ENCODE measurements around the gene OR2J2.

DNA sequence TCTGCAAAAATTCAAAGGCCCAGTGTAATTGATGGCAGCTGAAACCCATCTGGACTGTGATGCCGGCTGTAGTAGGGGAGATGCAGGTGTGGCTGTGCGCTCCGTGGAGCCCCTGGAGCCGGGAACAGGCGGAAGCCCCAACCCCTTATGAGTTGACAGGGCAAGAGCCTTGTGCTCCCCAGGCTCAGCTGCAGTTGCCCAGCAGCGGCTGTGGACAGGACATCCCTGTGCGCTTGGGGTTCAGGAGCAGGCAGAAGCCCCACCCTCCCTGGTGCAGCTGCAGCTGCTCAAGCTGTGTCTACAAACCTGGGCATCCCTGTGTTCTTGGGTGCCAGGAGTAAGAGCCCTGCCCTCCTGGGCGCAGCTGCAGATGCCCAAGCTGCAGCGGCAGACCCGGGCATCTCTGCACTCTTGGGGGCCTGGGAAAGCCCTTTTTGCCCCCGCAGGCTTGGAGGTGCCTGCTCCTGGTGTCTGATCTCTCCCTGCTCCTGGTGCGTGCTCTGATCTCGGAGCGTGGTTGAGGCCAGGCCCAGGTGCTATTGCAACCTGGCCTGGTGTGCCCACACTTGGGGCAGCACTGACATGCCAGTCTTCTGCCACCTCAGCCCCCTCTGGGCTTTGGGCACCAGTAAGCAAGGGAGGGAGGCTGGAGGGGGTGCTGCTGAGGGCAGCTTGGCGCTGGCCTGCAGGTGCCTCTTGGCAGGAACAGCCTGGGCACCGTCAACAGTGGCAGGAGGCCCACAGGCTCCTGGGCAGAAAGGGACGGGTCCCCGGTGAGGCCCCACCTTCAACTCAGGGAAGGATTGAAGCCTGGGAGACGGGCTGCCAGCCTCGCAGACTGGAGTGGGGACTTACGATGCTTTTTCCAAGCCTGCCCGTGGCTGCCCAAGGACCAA lies 30.3 kb downstream of the OR2J2 start:
- TF ChIP-seq, protein P1, sequence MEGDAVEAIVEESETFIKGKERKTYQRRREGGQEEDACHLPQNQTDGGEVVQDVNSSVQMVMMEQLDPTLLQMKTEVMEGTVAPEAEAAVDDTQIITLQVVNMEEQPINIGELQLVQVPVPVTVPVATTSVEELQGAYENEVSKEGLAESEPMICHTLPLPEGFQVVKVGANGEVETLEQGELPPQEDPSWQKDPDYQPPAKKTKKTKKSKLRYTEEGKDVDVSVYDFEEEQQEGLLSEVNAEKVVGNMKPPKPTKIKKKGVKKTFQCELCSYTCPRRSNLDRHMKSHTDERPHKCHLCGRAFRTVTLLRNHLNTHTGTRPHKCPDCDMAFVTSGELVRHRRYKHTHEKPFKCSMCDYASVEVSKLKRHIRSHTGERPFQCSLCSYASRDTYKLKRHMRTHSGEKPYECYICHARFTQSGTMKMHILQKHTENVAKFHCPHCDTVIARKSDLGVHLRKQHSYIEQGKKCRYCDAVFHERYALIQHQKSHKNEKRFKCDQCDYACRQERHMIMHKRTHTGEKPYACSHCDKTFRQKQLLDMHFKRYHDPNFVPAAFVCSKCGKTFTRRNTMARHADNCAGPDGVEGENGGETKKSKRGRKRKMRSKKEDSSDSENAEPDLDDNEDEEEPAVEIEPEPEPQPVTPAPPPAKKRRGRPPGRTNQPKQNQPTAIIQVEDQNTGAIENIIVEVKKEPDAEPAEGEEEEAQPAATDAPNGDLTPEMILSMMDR (conservative IDR thresholded peaks at IDR 0.05; ENCODE audit: low read depth, low read length) = no peak
- TF ChIP-seq POLR2A (IDR thresholded peaks at IDR 0.05; ENCODE audit: low read depth, low read length) = no peak
- TF ChIP-seq RCOR1 (IDR thresholded peaks at IDR 0.05; ENCODE audit: insufficient replicate concordance, low read length) = no peak
- TF ChIP-seq MAFK (IDR thresholded peaks at IDR 0.05; ENCODE audit: low read depth, low read length) = no peak
- TF ChIP-seq MXI1 (IDR thresholded peaks at IDR 0.05; ENCODE audit: borderline replicate concordance, low read depth, low read length) = no peak
- TF ChIP-seq, protein P2, sequence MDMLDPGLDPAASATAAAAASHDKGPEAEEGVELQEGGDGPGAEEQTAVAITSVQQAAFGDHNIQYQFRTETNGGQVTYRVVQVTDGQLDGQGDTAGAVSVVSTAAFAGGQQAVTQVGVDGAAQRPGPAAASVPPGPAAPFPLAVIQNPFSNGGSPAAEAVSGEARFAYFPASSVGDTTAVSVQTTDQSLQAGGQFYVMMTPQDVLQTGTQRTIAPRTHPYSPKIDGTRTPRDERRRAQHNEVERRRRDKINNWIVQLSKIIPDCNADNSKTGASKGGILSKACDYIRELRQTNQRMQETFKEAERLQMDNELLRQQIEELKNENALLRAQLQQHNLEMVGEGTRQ (IDR thresholded peaks at IDR 0.05; ENCODE audit: low read depth, low read length) = no peak
- TF ChIP-seq RAD21 (IDR thresholded peaks at IDR 0.05; ENCODE audit: low read length) = no peak
- no peak for TF ChIP-seq MAZ (IDR thresholded peaks at IDR 0.05; ENCODE audit: borderline replicate concordance, low read depth, low read length)
- TF ChIP-seq BHLHE40 (IDR thresholded peaks at IDR 0.05; ENCODE audit: low read depth, low read length) = no peak
- no peak for TF ChIP-seq RFX5 (IDR thresholded peaks at IDR 0.05; ENCODE audit: low read depth, low read length)
- TF ChIP-seq CEBPB (IDR thresholded peaks at IDR 0.05; ENCODE audit: low read depth, low read length) = no peak

All from IMR-90 (cell line).